Fibroblast of lung (primary cell): ENCODE data around the gene CTNND2. TPM values are rescaled to one million over a fixed set of nuclear protein-coding genes. Genes with fewer than 3 reads are reported as not detected.

Source experiments
- DNase-seq, 2 donors: peaks; one replicate each; pipeline versions ENCODE4 v3.0.0 to v3.0.0-alpha.2; 2010; ENCODE audit warnings: low read depth in 2 of 2
- H2AFZ ChIP-seq: 2 replicates; pipeline ENCODE4 v1.5.1; 2012; ENCODE audit warnings: low read length, control low read depth, inconsistent platforms
- H3K27ac ChIP-seq: 2 replicates; pipeline ENCODE4 v1.5.1; 2011; ENCODE audit warnings: low read length, control low read depth; ENCODE audit not compliant: insufficient read depth
- H3K27me3 ChIP-seq: 2 replicates; pipeline ENCODE4 v1.5.1; 2011; ENCODE audit warnings: mild to moderate bottlenecking, low read length; ENCODE audit not compliant: control insufficient read depth, insufficient read depth
- H3K36me3 ChIP-seq: 2 replicates; pipeline ENCODE4 v1.5.1; 2011; ENCODE audit warnings: low read length; ENCODE audit not compliant: control insufficient read depth, insufficient read depth
- H3K4me1 ChIP-seq: 2 replicates; pipeline ENCODE4 v1.5.1; 2011; ENCODE audit warnings: low read length; ENCODE audit not compliant: control insufficient read depth, insufficient read depth; ENCODE audit errors: extremely low read depth
- H3K4me2 ChIP-seq: 2 replicates; pipeline ENCODE4 v1.5.1; 2011; ENCODE audit warnings: low read length, control low read depth; ENCODE audit not compliant: insufficient read depth; ENCODE audit errors: extremely low read depth
- H3K4me3 ChIP-seq, 4 experiments: fragments of 200-600 bp in 1 of 4; sonication (generic) in 1 of 4; replicated peaks in 1 of 4; 2 replicates each; pipeline ENCODE4 v1.5.1; 2011 to 2016; ENCODE audit warnings: low read length in 4 of 4, low read depth in 3 of 4, mild to moderate bottlenecking in 3 of 4, control low read depth in 2 of 4, inconsistent platforms in 1 of 4, mixed read lengths in 1 of 4; ENCODE audit not compliant: insufficient read depth in 1 of 4; ENCODE audit errors: control extremely low read depth in 1 of 4
- H3K79me2 ChIP-seq: 2 replicates; pipeline ENCODE4 v1.5.1; 2012; ENCODE audit warnings: mild to moderate bottlenecking, low read length, inconsistent platforms; ENCODE audit not compliant: control insufficient read depth, insufficient read depth
- H3K9ac ChIP-seq: 2 replicates; pipeline ENCODE4 v1.5.1; 2011; ENCODE audit warnings: mild to moderate bottlenecking, low read length, control low read depth; ENCODE audit not compliant: insufficient read depth
- H3K9me3 ChIP-seq: 2 replicates; pipeline ENCODE4 v1.5.1; 2012; ENCODE audit warnings: low read depth, low read length; ENCODE audit not compliant: control insufficient read depth, insufficient read depth
- H4K20me1 ChIP-seq: 2 replicates; pipeline ENCODE4 v1.5.1; 2011; ENCODE audit warnings: low read length; ENCODE audit not compliant: control insufficient read depth, insufficient read depth; ENCODE audit errors: extremely low read depth
- EZH2 ChIP-seq: IDR thresholded peaks from 2 replicates; pipeline ENCODE4 v1.5.1; 2012; ENCODE audit warnings: low read length, control low read depth, mild to moderate bottlenecking; ENCODE audit errors: missing control alignments
- polyA plus RNA-seq, 2 donors: library from polyadenylated mRNA; depleted of rRNA in 1 of 2; stranded (reverse) in 1 of 2; unstranded in 1 of 2; fragments of >200 nt; gene quantifications; 2 replicates each; pipeline ENCODE4 v1.2.1, GENCODE V29; 2011 to 2012; ENCODE audit warnings: missing spikeins in 1 of 2
- total RNA-seq: library from RNA; depleted of rRNA; stranded (reverse); fragments of >200 nt; gene quantifications from 2 replicates; pipeline ENCODE4 v1.2.1, GENCODE V29; 2014
- TF ChIP-seq, protein P1 (sequence below), 2 donors: IDR thresholded peaks in 1 of 2; conservative IDR thresholded peaks in 1 of 2; 1 replicate in 1 of 2; 2 replicates in 1 of 2; pipeline ENCODE4 v1.5.1; 2011 to 2012; ENCODE audit warnings: low read length in 2 of 2, control low read depth in 1 of 2, inconsistent platforms in 1 of 2, low read depth in 1 of 2, mild to moderate bottlenecking in 1 of 2

The CTNND2 gene
- total and polyA plus RNA-seq, 2 donors (not counting 1 experiment from before 2014, with no cell fraction given): not detected

DNA sequence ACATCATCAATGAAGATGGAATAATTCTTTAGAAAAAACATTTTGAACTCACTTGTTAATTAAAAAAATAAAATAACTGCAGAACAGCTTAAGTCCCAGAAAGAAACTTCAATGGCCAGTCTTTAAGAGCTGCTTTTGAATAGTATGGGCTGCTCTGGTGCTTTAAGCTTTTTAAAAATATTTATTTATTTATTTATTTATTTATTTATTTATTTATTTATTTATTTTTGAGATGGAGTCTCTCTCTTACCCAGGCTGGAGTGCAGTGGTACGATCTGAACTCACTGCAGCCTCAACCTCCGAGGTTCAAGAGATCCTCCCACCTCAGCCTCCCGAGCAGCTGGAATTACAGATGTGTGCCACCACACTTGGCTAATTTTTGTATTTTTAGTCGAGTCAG, 626.9 kb downstream of the CTNND2 start:
- no peaks in the 10 kb centered on the region for H3K9me3 ChIP-seq
- H3K9ac ChIP-seq: no peak overlapping the region
- H3K27ac ChIP-seq: no peak overlapping the region
- DNase-seq: no peak
- no peaks in the 10 kb centered on the region for H3K27me3 ChIP-seq
- H3K4me2 ChIP-seq: no peak overlapping the region
- no peak overlapping the region for H2AFZ ChIP-seq
- no peaks in the 10 kb centered on the region for H3K36me3 ChIP-seq
- TF ChIP-seq, protein P1, sequence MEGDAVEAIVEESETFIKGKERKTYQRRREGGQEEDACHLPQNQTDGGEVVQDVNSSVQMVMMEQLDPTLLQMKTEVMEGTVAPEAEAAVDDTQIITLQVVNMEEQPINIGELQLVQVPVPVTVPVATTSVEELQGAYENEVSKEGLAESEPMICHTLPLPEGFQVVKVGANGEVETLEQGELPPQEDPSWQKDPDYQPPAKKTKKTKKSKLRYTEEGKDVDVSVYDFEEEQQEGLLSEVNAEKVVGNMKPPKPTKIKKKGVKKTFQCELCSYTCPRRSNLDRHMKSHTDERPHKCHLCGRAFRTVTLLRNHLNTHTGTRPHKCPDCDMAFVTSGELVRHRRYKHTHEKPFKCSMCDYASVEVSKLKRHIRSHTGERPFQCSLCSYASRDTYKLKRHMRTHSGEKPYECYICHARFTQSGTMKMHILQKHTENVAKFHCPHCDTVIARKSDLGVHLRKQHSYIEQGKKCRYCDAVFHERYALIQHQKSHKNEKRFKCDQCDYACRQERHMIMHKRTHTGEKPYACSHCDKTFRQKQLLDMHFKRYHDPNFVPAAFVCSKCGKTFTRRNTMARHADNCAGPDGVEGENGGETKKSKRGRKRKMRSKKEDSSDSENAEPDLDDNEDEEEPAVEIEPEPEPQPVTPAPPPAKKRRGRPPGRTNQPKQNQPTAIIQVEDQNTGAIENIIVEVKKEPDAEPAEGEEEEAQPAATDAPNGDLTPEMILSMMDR (conservative IDR thresholded peaks at IDR 0.05 in 1 of 2, IDR thresholded peaks at IDR 0.05 in 1 of 2; ENCODE audit: low read depth in 1 of 2, low read length in 2 of 2): no peak
- no peak for TF ChIP-seq EZH2
- no peak overlapping the region for H3K4me3 ChIP-seq
- H3K79me2 ChIP-seq: no peaks in the 10 kb centered on the region
- H3K4me1 ChIP-seq: no peaks in the 10 kb centered on the region
- H4K20me1 ChIP-seq: no peaks in the 10 kb centered on the region

DNA sequence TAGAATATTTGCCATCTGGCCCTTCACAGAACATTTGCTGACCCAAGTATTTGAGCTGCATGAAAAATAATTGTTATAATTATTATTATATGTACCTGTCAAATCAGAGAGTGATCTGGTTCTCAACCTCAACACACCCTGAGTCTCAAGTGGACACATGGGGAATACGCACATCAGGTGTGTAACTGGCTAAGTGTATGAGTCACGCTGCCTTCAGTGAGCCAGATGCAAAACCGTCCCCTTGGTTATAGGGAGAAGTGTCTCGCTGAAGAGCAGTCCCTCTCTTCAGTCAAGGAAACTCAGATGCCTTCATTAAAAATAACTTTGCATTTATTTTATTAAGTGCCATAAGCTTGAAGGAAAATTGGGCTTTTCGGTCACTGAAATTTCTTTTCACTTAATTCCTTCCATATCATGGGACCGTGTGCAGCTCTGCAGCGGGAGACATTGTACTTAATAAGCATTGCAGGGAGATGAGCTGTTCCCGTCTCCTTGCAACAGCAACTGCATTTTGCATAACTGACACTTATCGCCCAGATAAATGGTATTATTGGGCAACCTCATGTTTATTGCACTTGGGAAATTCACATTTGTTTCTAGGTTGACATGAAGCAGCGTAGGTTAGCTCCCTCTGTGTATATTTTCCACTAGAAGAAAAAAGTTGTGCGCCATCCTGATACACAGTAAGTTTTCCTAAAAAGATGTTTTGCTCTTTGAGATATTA, 630.9 kb downstream of the CTNND2 start:
- Histone ChIP-seq H3K4me3 (no peak overlapping the region), H4K20me1 (no peaks in the 10 kb centered on the region), H3K9ac (no peak overlapping the region), H3K4me2 (no peak overlapping the region), H2AFZ (no peak overlapping the region), H3K36me3 (no peaks in the 10 kb centered on the region), H3K9me3 (no peaks in the 10 kb centered on the region), H3K4me1 (no peaks in the 10 kb centered on the region), H3K27me3 (no peaks in the 10 kb centered on the region), H3K27ac (no peak overlapping the region), H3K79me2 (no peaks in the 10 kb centered on the region)
- TF ChIP-seq, protein P1 (conservative IDR thresholded peaks at IDR 0.05 in 1 of 2, IDR thresholded peaks at IDR 0.05 in 1 of 2; ENCODE audit: low read depth in 1 of 2, low read length in 2 of 2): no peak
- no peak for TF ChIP-seq EZH2
- DNase-seq: peak in 1 of 2 donors; percentile 54

DNA sequence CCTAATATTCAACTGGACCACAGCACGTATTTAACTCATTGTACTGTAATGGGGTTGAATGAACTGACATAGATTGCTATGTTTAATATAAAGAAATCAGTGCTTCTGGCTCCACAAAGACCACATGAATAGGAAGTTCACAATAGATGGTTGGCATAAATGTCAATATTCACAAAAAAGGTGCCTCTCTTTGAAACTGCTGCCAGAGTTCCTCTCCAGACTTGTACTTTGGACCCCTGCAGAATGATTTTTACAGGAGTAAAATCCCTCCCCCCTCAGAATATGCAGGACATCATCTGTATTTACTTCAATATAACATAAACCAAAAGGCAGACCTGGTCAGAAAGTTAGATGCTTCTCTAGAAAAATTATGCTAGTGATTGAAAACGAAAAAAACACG, 634.7 kb downstream of the CTNND2 start:
- no peak for DNase-seq
- no peak overlapping the region for H3K4me2 ChIP-seq
- H3K4me1 ChIP-seq: no peaks in the 10 kb centered on the region
- H3K4me3 ChIP-seq: no peak overlapping the region
- H3K79me2 ChIP-seq: no peaks in the 10 kb centered on the region
- H3K27me3 ChIP-seq: no peaks in the 10 kb centered on the region
- H4K20me1 ChIP-seq: no peaks in the 10 kb centered on the region
- no peaks in the 10 kb centered on the region for H3K9me3 ChIP-seq
- H3K9ac ChIP-seq: no peak overlapping the region
- no peaks in the 10 kb centered on the region for H3K36me3 ChIP-seq
- H3K27ac ChIP-seq: no peak overlapping the region
- TF ChIP-seq, protein P1 (conservative IDR thresholded peaks at IDR 0.05 in 1 of 2, IDR thresholded peaks at IDR 0.05 in 1 of 2; ENCODE audit: low read depth in 1 of 2, low read length in 2 of 2): no peak
- no peak for TF ChIP-seq EZH2
- no peak overlapping the region for H2AFZ ChIP-seq
